Measurements from ENCODE around the gene CCDC134.
"Not testable (repeated sequence)": the region's sequence is repeated elsewhere in the genome, so short reads cannot be mapped to it uniquely, and the experiment has no call there.

DNA sequence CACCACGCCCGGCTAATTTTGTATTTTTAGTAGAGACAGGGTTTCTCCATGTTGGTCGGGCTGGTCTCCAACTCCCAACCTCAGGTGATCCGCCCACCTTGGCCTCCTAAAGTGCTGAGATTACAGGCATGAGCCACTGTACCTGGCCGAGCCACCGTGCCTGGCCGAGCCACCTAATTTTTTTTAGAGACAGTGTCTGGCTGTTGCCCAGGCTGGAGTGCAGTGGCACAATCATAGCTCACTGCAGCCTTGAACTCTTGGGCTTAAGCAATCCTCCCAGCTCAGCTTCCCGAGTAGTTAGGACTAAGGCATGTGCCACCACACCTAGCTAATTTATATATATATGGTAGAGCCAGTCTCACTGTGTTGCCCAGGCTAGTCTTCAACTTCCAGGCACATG lies 35.0 kb downstream of the CCDC134 start:
- TF ChIP-seq, protein P1, sequence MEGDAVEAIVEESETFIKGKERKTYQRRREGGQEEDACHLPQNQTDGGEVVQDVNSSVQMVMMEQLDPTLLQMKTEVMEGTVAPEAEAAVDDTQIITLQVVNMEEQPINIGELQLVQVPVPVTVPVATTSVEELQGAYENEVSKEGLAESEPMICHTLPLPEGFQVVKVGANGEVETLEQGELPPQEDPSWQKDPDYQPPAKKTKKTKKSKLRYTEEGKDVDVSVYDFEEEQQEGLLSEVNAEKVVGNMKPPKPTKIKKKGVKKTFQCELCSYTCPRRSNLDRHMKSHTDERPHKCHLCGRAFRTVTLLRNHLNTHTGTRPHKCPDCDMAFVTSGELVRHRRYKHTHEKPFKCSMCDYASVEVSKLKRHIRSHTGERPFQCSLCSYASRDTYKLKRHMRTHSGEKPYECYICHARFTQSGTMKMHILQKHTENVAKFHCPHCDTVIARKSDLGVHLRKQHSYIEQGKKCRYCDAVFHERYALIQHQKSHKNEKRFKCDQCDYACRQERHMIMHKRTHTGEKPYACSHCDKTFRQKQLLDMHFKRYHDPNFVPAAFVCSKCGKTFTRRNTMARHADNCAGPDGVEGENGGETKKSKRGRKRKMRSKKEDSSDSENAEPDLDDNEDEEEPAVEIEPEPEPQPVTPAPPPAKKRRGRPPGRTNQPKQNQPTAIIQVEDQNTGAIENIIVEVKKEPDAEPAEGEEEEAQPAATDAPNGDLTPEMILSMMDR (IDR thresholded peaks at IDR 0.05; ENCODE audit: extremely low read depth in 1 of 2, insufficient read depth in 1 of 2, low read depth in 1 of 2, low read length in 2 of 2) = not testable (repeated sequence)
- not testable (repeated sequence) for TF ChIP-seq EZH2 (IDR thresholded peaks at IDR 0.05; ENCODE audit: borderline replicate concordance, low read depth, low read length, severe bottlenecking); POLR2AphosphoS5 (IDR thresholded peaks at IDR 0.05; ENCODE audit: insufficient read depth, low read depth, low read length); POLR2A (IDR thresholded peaks at IDR 0.05; ENCODE audit: low read depth, low read length); FOS (IDR thresholded peaks at IDR 0.05; ENCODE audit: borderline replicate concordance, insufficient read depth, low read length); MYC (IDR thresholded peaks at IDR 0.05; ENCODE audit: low read depth, low read length); GATA2 (IDR thresholded peaks at IDR 0.05; ENCODE audit: insufficient read depth, insufficient read length, low read depth, low read length)
- TF ChIP-seq, protein P2, sequence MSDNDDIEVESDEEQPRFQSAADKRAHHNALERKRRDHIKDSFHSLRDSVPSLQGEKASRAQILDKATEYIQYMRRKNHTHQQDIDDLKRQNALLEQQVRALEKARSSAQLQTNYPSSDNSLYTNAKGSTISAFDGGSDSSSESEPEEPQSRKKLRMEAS (IDR thresholded peaks at IDR 0.05; ENCODE audit: insufficient read depth, insufficient read length) = not testable (repeated sequence)
